GM12878 (cell line): ENCODE results near the gene CHST4.

Source experiments
- CHD2 ChIP-seq: IDR thresholded peaks from 2 replicates; pipeline ENCODE4 v1.6.1; 2011; ENCODE audit warnings: low read depth, low read length, improper control_type of control experiment, borderline replicate concordance
- CHD4 ChIP-seq: fragments of 200-600 bp; sonication (generic); IDR thresholded peaks from 2 replicates; pipeline ENCODE4 v1.6.1; 2016; ENCODE audit warnings: mild to moderate bottlenecking
- FOS ChIP-seq: IDR thresholded peaks from 3 replicates; pipeline ENCODE4 v1.6.1; 2011; ENCODE audit warnings: borderline replicate concordance; ENCODE audit not compliant: insufficient read length; ENCODE audit errors: extremely low read depth
- GABPA ChIP-seq: IDR thresholded peaks from 2 replicates; pipeline ENCODE4 v1.6.1; 2014; ENCODE audit warnings: antibody characterized with exemption, low read depth, mild to moderate bottlenecking, inconsistent platforms
- POLR2AphosphoS5 ChIP-seq: IDR thresholded peaks from 2 replicates; pipeline ENCODE4 v1.6.1; 2011; ENCODE audit warnings: mild to moderate bottlenecking, low read length, inconsistent platforms
- SREBF1 ChIP-seq: IDR thresholded peaks from 2 replicates; pipeline ENCODE4 v1.6.1; 2012; ENCODE audit warnings: mild to moderate bottlenecking, low read length
- TF ChIP-seq, protein P1 (sequence below): IDR thresholded peaks from 2 replicates; pipeline ENCODE4 v1.6.1; 2012; ENCODE audit warnings: low read depth, low read length, improper control_type of control experiment
- TF ChIP-seq, protein P2 (sequence below), 3 experiments: IDR thresholded peaks in 2 of 3; conservative IDR thresholded peaks in 1 of 3; 2 replicates each; pipeline ENCODE4 v1.5.1; 2011; ENCODE audit warnings: low read depth in 3 of 3, low read length in 3 of 3, mild to moderate bottlenecking in 3 of 3, control low read depth in 2 of 3, moderate library complexity in 2 of 3, inconsistent platforms in 1 of 3, mixed read lengths in 1 of 3; ENCODE audit not compliant: control insufficient read depth in 2 of 3, insufficient read depth in 1 of 3; ENCODE audit errors: extremely low read depth in 1 of 3
- TF ChIP-seq, protein P3 (sequence below): fragments of 450-650 bp; formaldehyde crosslinking; IDR thresholded peaks from 2 replicates; pipeline ENCODE4 v1.4.0; 2022; ENCODE audit warnings: mild to moderate bottlenecking, moderate library complexity

DNA sequence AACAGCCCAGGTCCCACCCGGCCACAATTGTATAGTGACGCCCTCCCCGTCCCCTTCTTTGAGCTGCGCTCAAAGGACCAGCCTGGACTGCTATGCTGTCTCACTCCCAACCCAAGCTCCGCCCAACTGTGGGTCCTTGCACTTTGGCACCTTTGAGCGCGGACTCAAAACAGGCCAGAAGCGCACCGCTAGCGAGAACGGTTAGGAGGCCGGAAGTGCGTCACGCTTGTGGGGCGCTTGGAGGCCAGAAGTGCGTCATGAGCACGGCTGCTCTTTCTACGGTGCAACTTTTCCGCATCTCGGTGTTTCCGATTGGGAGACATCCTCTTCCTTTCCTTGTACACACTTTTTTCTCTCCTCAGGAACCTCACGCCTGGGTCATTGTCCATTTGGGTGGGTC lies 37.1 kb upstream of the CHST4 start, which contains the start of gene ZNF19:
- TF ChIP-seq, protein P1, sequence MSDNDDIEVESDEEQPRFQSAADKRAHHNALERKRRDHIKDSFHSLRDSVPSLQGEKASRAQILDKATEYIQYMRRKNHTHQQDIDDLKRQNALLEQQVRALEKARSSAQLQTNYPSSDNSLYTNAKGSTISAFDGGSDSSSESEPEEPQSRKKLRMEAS, result no peak
- TF ChIP-seq, protein P2, sequence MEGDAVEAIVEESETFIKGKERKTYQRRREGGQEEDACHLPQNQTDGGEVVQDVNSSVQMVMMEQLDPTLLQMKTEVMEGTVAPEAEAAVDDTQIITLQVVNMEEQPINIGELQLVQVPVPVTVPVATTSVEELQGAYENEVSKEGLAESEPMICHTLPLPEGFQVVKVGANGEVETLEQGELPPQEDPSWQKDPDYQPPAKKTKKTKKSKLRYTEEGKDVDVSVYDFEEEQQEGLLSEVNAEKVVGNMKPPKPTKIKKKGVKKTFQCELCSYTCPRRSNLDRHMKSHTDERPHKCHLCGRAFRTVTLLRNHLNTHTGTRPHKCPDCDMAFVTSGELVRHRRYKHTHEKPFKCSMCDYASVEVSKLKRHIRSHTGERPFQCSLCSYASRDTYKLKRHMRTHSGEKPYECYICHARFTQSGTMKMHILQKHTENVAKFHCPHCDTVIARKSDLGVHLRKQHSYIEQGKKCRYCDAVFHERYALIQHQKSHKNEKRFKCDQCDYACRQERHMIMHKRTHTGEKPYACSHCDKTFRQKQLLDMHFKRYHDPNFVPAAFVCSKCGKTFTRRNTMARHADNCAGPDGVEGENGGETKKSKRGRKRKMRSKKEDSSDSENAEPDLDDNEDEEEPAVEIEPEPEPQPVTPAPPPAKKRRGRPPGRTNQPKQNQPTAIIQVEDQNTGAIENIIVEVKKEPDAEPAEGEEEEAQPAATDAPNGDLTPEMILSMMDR (IDR thresholded peaks at IDR 0.05 in 2 of 3, conservative IDR thresholded peaks at IDR 0.05 in 1 of 3; ENCODE audit: control insufficient read depth in 2 of 3, extremely low read depth in 1 of 3, insufficient read depth in 1 of 3, low read depth in 3 of 3, low read length in 3 of 3), result no peak
- TF ChIP-seq, protein P3, sequence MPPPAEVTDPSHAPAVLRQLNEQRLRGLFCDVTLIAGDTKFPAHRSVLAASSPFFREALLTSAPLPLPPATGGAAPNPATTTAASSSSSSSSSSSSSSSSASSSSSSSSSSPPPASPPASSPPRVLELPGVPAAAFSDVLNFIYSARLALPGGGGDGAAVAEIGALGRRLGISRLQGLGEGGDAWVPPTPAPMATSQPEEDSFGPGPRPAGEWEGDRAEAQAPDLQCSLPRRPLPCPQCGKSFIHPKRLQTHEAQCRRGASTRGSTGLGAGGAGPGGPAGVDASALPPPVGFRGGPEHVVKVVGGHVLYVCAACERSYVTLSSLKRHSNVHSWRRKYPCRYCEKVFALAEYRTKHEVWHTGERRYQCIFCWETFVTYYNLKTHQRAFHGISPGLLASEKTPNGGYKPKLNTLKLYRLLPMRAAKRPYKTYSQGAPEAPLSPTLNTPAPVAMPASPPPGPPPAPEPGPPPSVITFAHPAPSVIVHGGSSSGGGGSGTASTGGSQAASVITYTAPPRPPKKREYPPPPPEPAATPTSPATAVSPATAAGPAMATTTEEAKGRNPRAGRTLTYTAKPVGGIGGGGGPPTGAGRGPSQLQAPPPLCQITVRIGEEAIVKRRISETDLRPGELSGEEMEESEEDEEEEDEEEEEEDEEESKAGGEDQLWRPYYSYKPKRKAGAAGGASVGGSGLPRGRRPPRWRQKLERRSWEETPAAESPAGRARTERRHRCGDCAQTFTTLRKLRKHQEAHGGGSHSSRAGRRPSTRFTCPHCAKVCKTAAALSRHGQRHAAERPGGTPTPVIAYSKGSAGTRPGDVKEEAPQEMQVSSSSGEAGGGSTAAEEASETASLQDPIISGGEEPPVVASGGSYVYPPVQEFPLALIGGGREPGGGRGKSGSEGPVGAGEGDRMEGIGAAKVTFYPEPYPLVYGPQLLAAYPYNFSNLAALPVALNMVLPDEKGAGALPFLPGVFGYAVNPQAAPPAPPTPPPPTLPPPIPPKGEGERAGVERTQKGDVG (CRISPR knock-in tag), result no peak
- no peak for TF ChIP-seq POLR2AphosphoS5
- TF ChIP-seq SREBF1, result no peak
- TF ChIP-seq CHD2, result no peak
- no peak for TF ChIP-seq CHD4
- TF ChIP-seq GABPA, result no peak
- TF ChIP-seq FOS, result no peak
